ENCODE measurements around the gene MOB2. TPM values are rescaled to one million over a fixed set of nuclear protein-coding genes. Genes with fewer than 3 reads are reported as not detected.

The MOB2 gene
- total RNA-seq, 1 experiment from 2014 or later = 29.8 TPM

- BruUV-seq (replicated peaks) = no TSS peak
- no peak for DNase-seq
- Mint-ChIP-seq H3K9me3 (ENCODE audit: low read depth, unreplicated experiment) (no peaks in the 10 kb centered on the region), H3K27me3 (ENCODE audit: unreplicated experiment) (no peaks in the 10 kb centered on the region), H3K36me3 (ENCODE audit: insufficient read depth, unreplicated experiment) (peaks cover 5% of the 10 kb centered on the region), H3K4me3 (ENCODE audit: low read depth, unreplicated experiment) (no peak overlapping the region), H3K27ac (ENCODE audit: unreplicated experiment) (no peak overlapping the region), H3K4me1 (ENCODE audit: low read depth, unreplicated experiment) (peaks cover 6% of the 10 kb centered on the region)
- CTCF ChIA-PET = no interaction called here
- intact Hi-C loops (cut with micrococcal nuclease; ENCODE audit: unreplicated experiment) = no loop called here
- no peak for TF ChIP-seq CTCF (IDR thresholded peaks at IDR 0.05; ENCODE audit: unreplicated experiment)
These were observed 43.2 kb upstream of the MOB2 start for GRCh38 chr11:1529774-1530173.

- BruUV-seq (replicated peaks) = no TSS peak
- TF ChIP-seq CTCF (IDR thresholded peaks at IDR 0.05; ENCODE audit: unreplicated experiment) = no peak
- peaks cover 5% of the 10 kb centered on the region for H3K36me3 Mint-ChIP-seq (ENCODE audit: insufficient read depth, unreplicated experiment)
- no peak overlapping the region for H3K27ac Mint-ChIP-seq (ENCODE audit: unreplicated experiment)
- no peaks in the 10 kb centered on the region for H3K27me3 Mint-ChIP-seq (ENCODE audit: unreplicated experiment)
- no peak for DNase-seq
- H3K4me1 Mint-ChIP-seq (ENCODE audit: low read depth, unreplicated experiment) = peaks cover under 1% of the 10 kb centered on the region
- CTCF ChIA-PET = no interaction called here
- intact Hi-C loops (cut with micrococcal nuclease; ENCODE audit: unreplicated experiment) = no loop called here
- H3K4me3 Mint-ChIP-seq (ENCODE audit: low read depth, unreplicated experiment) = no peak overlapping the region
- H3K9me3 Mint-ChIP-seq (ENCODE audit: low read depth, unreplicated experiment) = no peaks in the 10 kb centered on the region
These were observed 42.7 kb upstream of the MOB2 start for GRCh38 chr11:1529286-1529685.

GRCh38 chr11:1528710-1529109, 42.1 kb upstream of the MOB2 start:
- Mint-ChIP-seq H3K27ac (ENCODE audit: unreplicated experiment) (no peak overlapping the region), H3K4me3 (ENCODE audit: low read depth, unreplicated experiment) (no peak overlapping the region), H3K4me1 (ENCODE audit: low read depth, unreplicated experiment) (no peaks in the 10 kb centered on the region), H3K27me3 (ENCODE audit: unreplicated experiment) (no peaks in the 10 kb centered on the region), H3K9me3 (ENCODE audit: low read depth, unreplicated experiment) (no peaks in the 10 kb centered on the region), H3K36me3 (ENCODE audit: insufficient read depth, unreplicated experiment) (peaks cover 5% of the 10 kb centered on the region)
- no peak for TF ChIP-seq CTCF (IDR thresholded peaks at IDR 0.05; ENCODE audit: unreplicated experiment)
- intact Hi-C loops (cut with micrococcal nuclease; ENCODE audit: unreplicated experiment) = no loop called here
- CTCF ChIA-PET = no interaction called here
- no TSS peak for BruUV-seq (replicated peaks)
- DNase-seq = no peak

GRCh38 chr11:1526785-1527184, 40.2 kb upstream of the MOB2 start:
- H3K4me3 Mint-ChIP-seq (ENCODE audit: low read depth, unreplicated experiment) = no peak overlapping the region
- H3K9me3 Mint-ChIP-seq (ENCODE audit: low read depth, unreplicated experiment) = no peaks in the 10 kb centered on the region
- intact Hi-C loops (cut with micrococcal nuclease; ENCODE audit: unreplicated experiment) = no loop called here
- no TSS peak for BruUV-seq (replicated peaks)
- DNase-seq = no peak
- no peaks in the 10 kb centered on the region for H3K4me1 Mint-ChIP-seq (ENCODE audit: low read depth, unreplicated experiment)
- CTCF ChIA-PET = no interaction called here
- no peaks in the 10 kb centered on the region for H3K27me3 Mint-ChIP-seq (ENCODE audit: unreplicated experiment)
- H3K36me3 Mint-ChIP-seq (ENCODE audit: insufficient read depth, unreplicated experiment) = peaks cover 2% of the 10 kb centered on the region
- no peak overlapping the region for H3K27ac Mint-ChIP-seq (ENCODE audit: unreplicated experiment)
- TF ChIP-seq CTCF (IDR thresholded peaks at IDR 0.05; ENCODE audit: unreplicated experiment) = no peak

GRCh38 chr11:1523779-1524178, 37.2 kb upstream of the MOB2 start:
- no TSS peak for BruUV-seq (replicated peaks)
- no peaks in the 10 kb centered on the region for H3K9me3 Mint-ChIP-seq (ENCODE audit: low read depth, unreplicated experiment)
- CTCF ChIA-PET = no interaction called here

More at GRCh38 chr11:1523779-1524178, 37.2 kb upstream of the MOB2 start:
- Mint-ChIP-seq H3K4me1 (ENCODE audit: low read depth, unreplicated experiment) (no peaks in the 10 kb centered on the region), H3K27me3 (ENCODE audit: unreplicated experiment) (no peaks in the 10 kb centered on the region), H3K27ac (ENCODE audit: unreplicated experiment) (no peak overlapping the region), H3K36me3 (ENCODE audit: insufficient read depth, unreplicated experiment) (no peaks in the 10 kb centered on the region), H3K4me3 (ENCODE audit: low read depth, unreplicated experiment) (no peak overlapping the region)
- no peak for TF ChIP-seq CTCF (IDR thresholded peaks at IDR 0.05; ENCODE audit: unreplicated experiment)
- intact Hi-C loops (cut with micrococcal nuclease; ENCODE audit: unreplicated experiment) = no loop called here
- no peak for DNase-seq
